Fibroblast of pulmonary artery (primary cell): ENCODE results near the gene ZNF827.

Experiments
- DNase-seq: peaks from one replicate; pipeline ENCODE4 v3.0.0-alpha.2; 2010; ENCODE audit warnings: low read depth
- H3K4me3 ChIP-seq: replicated peaks from 2 replicates; pipeline ENCODE4 v1.5.1; 2011; ENCODE audit warnings: low read depth, mild to moderate bottlenecking, control low read depth, low read length, moderate library complexity
- CTCF ChIP-seq: IDR thresholded peaks from 2 replicates; pipeline ENCODE4 v1.5.1; 2011; ENCODE audit warnings: mild to moderate bottlenecking, control low read depth, low read length, inconsistent platforms; ENCODE audit errors: missing control alignments

ZNF827 gene

GRCh38 chr4:145891958-145892357, 46.7 kb downstream of the ZNF827 start:
- no peak for DNase-seq
- TF ChIP-seq CTCF, result no peak
- no peak overlapping the region for H3K4me3 ChIP-seq

GRCh38 chr4:145890689-145891088, 47.9 kb downstream of the ZNF827 start:
- DNase-seq, result no peak
- no peak for TF ChIP-seq CTCF
- H3K4me3 ChIP-seq, result no peak overlapping the region

- DNase-seq, result no peak
- TF ChIP-seq CTCF, result peak; percentile 12
- H3K4me3 ChIP-seq, result no peak overlapping the region
Observed at GRCh38 chr4:145888393-145888792, 50.2 kb downstream of the ZNF827 start.

GRCh38 chr4:145887241-145887991, 51.2 kb downstream of the ZNF827 start:
- peak; percentile 81 for DNase-seq
- no peak for TF ChIP-seq CTCF
- no peak overlapping the region for H3K4me3 ChIP-seq

- no peak for DNase-seq
- TF ChIP-seq CTCF, result no peak
- no peak overlapping the region for H3K4me3 ChIP-seq
Observed at GRCh38 chr4:145886871-145887240, 51.8 kb downstream of the ZNF827 start.

- TF ChIP-seq CTCF, result no peak
- H3K4me3 ChIP-seq, result no peak overlapping the region
- DNase-seq, result no peak
Observed at GRCh38 chr4:145885666-145886065, 53.0 kb downstream of the ZNF827 start.

GRCh38 chr4:145884775-145885174, 53.8 kb downstream of the ZNF827 start:
- no peak overlapping the region for H3K4me3 ChIP-seq
- no peak for TF ChIP-seq CTCF
- no peak for DNase-seq
